Heart left ventricle (tissue), 16 donors: ENCODE data around the gene PAPOLG. TPM values are rescaled to one million over a fixed set of nuclear protein-coding genes. Genes with fewer than 3 reads are reported as not detected.
A peak's percentile ranks its signal among the peaks of the same experiment; 100 is the strongest.

Source experiments
- ATAC-seq, 4 donors: fragments of 200-7000 bp; cut with Tn5 transposase; one replicate each; pipeline ENCODE4 v1.9.1; 2020 to 2022; ENCODE audit warnings: moderate library complexity in 4 of 4, mild to moderate bottlenecking in 3 of 4, moderate number of reproducible peaks in 1 of 4
- DNase-seq, 5 donors: peaks; one replicate each; pipeline ENCODE4 v3.0.0-alpha.2; 2020
- H3K27ac ChIP-seq, 12 donors: fragments of 200-600 bp; sonication (generic) in 4 of 12; one replicate each; pipeline versions ENCODE4 v1.5.0 to v1.8.0; 2016 to 2022; ENCODE audit warnings: mild to moderate bottlenecking in 2 of 12
- H3K27me3 ChIP-seq, 9 donors: fragments of 200-600 bp; sonication (generic) in 2 of 9; one replicate each; pipeline versions ENCODE4 v1.5.1 to v1.8.0; 2016 to 2022; ENCODE audit warnings: mild to moderate bottlenecking in 3 of 9
- H3K36me3 ChIP-seq, 9 donors: fragments of 200-600 bp; sonication (generic) in 2 of 9; one replicate each; pipeline versions ENCODE4 v1.5.0 to v1.8.0; 2018 to 2022; ENCODE audit warnings: mild to moderate bottlenecking in 2 of 9
- H3K4me1 ChIP-seq, 12 donors: fragments of 200-600 bp; sonication (generic) in 4 of 12; one replicate each; pipeline versions ENCODE4 v1.5.0 to v1.8.0; 2016 to 2022; ENCODE audit warnings: mild to moderate bottlenecking in 3 of 12
- H3K4me3 ChIP-seq, 12 donors: fragments of 200-600 bp; sonication (generic) in 4 of 12; one replicate each; pipeline versions ENCODE4 v1.5.0 to v1.8.0; 2017 to 2022; ENCODE audit warnings: mild to moderate bottlenecking in 9 of 12, moderate library complexity in 4 of 12
- H3K9me3 ChIP-seq, 12 donors: fragments of 200-600 bp; sonication (generic) in 4 of 12; one replicate each; pipeline versions ENCODE4 v1.5.0 to v1.8.0; 2016 to 2022; ENCODE audit warnings: mild to moderate bottlenecking in 1 of 12
- CTCF ChIP-seq, 12 donors: fragments of 200-600 bp; sonication (generic) in 4 of 12; IDR thresholded peaks; one replicate each; pipeline versions ENCODE4 v1.5.0 to v1.8.0; 2018 to 2022; ENCODE audit warnings: antibody characterized with exemption in 12 of 12, mild to moderate bottlenecking in 5 of 12
- POLR2A ChIP-seq, 2 donors: fragments of 450-650 bp; IDR thresholded peaks; one replicate each; pipeline ENCODE4 v1.6.1; 2017; ENCODE audit warnings: antibody characterized with exemption in 2 of 2, mild to moderate bottlenecking in 2 of 2, moderate library complexity in 2 of 2
- WGBS, 4 donors: extraction: QIAGEN DNeasy Blood & Tissue Kit in 2 of 4; methylation state at CpG; one replicate each; pipeline versions ENCODE4 v1.1.5 to v1.1.7; 2013 to 2018; 5-methylcytosine and 5-hydroxymethylcytosine counted together
- intact Hi-C, 10 donors: fragments of 100-400 bp; cut with DNase I; formaldehyde crosslinking; loops; one replicate each; pipeline versions ENCODE4 v1.11.1 to v1.14.2; 2022
- polyA plus RNA-seq, 2 donors: library from polyadenylated mRNA; stranded (reverse); fragments of 200-250 nt; gene quantifications; one replicate each; pipeline ENCODE4 v1.2.3, GENCODE V29; 2013
- total RNA-seq, 9 donors: library from RNA; depleted of rRNA in 2 of 9; stranded (reverse); fragments of >200 nt in 2 of 9; fragmentation: NEBNext Ultra II Directional in 3 of 9; extraction: Animal tissue kit (Norgen Biotek cat#: 25700) in 3 of 9; gene quantifications; one replicate each; pipeline versions ENCODE4 v1.1.0 to v1.2.4, GENCODE V29; 2016 to 2023
- donor health status: ischemic (EF 13 %, LVEDD 7.1; RV severe dilation, severe dysfunction).
- donor health status: healthy with polysubstance abuse.
- donor health status: DM: no; HTN: yes; CAD: no.
- donor health status: DM: no; HTN: no; CAD: no.
- donor health status: ischemic (EF 25% LVEDD 6.9; RV normal size, moderate dysfunction).
- donor health status: ischemic (EF 25% LVEDD 5.7; RV mildly dilated, moderate dysfunction).
- donor health status: healthy.
- donor health status: DM: yes; HTN: yes; CAD: no.
- donor health status: ischemic (EF 35%, LVEDD 5.7; RV mildly dilated, moderate dysfunction).
- donor health status: nonischemic (EF 11% LVEDD 7.7; RV severe dilation, severe dysfunction).
- donor health status: DM: yes; HTN: yes; CAD: no.
- donor health status: PGD.
- donor health status: ischemic (EF 29% LVEDD 5.4; RV normal size, mild dysfunction).
- donor health status: nonischemic (EF 23%, LVEDD 6.1; RV moderate dilation, normal function).

The PAPOLG gene
- total and polyA plus RNA-seq, 11 donors, result 3.8 to 11.9 (median 9.5) TPM

- no peaks in the 10 kb centered on the region for H3K9me3 ChIP-seq
- peaks cover 0 to 100% (median 94%) of the 10 kb centered on the region in 9 donors for H3K36me3 ChIP-seq
- intact Hi-C loops, result no loop called here
- no peak overlapping the region for H3K4me3 ChIP-seq
- H3K27me3 ChIP-seq, result no peaks in the 10 kb centered on the region
- WGBS, 4 donors, result 93 to 99% (median 97%) methylated on average over 3 of the region's 3 CpGs
- DNase-seq (no peak), ATAC-seq (no peak)
- peaks cover 0 to 8% (median 0%) of the 10 kb centered on the region in 12 donors for H3K4me1 ChIP-seq
- H3K27ac ChIP-seq, result no peak overlapping the region
- TF ChIP-seq POLR2A (IDR thresholded peaks at IDR 0.05), result no peak
These were observed 10.2 kb downstream of the PAPOLG start for GRCh38 chr2:60766283-60766682.

DNA sequence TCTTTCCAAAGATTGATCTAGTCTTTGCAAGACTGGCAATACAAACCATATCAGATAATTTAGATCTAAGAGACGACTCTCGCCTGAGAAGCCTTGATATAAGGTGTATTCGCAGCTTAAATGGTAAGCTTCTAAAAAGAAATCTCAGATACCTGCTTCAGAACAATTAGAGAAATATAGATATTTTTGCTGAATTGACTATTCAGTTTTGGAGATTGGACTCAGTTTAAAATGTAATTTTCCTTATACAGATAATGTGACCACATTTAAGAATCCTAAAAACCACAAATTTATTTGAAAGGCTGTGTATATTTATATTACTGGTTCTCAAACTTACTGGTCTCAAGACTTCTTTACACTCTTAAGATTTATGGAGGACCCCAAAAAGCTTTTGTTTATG is 15.4 kb downstream of the PAPOLG start:
- H3K4me1 ChIP-seq, result no peaks in the 10 kb centered on the region
- ATAC-seq, result no peak
- intact Hi-C loops, result no loop called here
- no peaks in the 10 kb centered on the region for H3K9me3 ChIP-seq
- TF ChIP-seq CTCF (IDR thresholded peaks at IDR 0.05), result no peak
- TF ChIP-seq POLR2A (IDR thresholded peaks at IDR 0.05), result no peak
- H3K27ac ChIP-seq, result no peak overlapping the region
- no peak overlapping the region for H3K4me3 ChIP-seq
- DNase-seq, result no peak
- no peaks in the 10 kb centered on the region for H3K27me3 ChIP-seq
- H3K36me3 ChIP-seq, result peaks cover 0 to 100% (median 98%) of the 10 kb centered on the region in 9 donors
- 97 to 98% (median 98%) methylated on average over 3 of the region's 3 CpGs for WGBS, 4 donors

- H3K4me3 ChIP-seq, result no peak overlapping the region
- no peak for TF ChIP-seq POLR2A (IDR thresholded peaks at IDR 0.05)
- no peak for TF ChIP-seq CTCF (IDR thresholded peaks at IDR 0.05)
- DNase-seq, result no peak
- no peaks in the 10 kb centered on the region for H3K4me1 ChIP-seq
- intact Hi-C loops, result no loop called here
- no peaks in the 10 kb centered on the region for H3K9me3 ChIP-seq
- H3K27ac ChIP-seq, result no peak overlapping the region
- 91 to 96% (median 94%) methylated on average over 2 of the region's 2 CpGs for WGBS, 4 donors
- H3K27me3 ChIP-seq, result no peaks in the 10 kb centered on the region
- H3K36me3 ChIP-seq, result peaks cover 0 to 100% (median 99%) of the 10 kb centered on the region in 9 donors
- ATAC-seq, result no peak
These were observed 19.1 kb downstream of the PAPOLG start for GRCh38 chr2:60775048-60775639.

DNA sequence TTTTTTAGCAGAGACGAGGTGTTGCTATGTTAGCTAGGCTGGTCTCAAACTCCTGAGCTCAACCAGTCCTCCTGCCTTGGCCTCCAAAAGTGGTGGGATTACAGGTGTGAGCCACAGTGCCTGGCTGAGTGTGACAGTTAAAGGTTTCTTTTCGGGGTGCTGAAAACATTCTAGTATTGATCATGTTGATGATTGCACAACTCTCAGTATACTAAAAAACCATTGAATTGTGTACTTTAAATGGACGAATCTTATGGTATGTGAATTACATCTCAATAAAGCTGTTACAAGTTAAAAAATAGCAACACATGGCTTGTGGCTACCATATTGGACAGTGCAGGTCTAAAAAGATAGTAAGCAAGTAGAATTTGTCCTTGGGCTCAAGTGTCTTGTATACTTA is 22.3 kb downstream of the PAPOLG start:
- Histone ChIP-seq H3K27me3 (no peaks in the 10 kb centered on the region), H3K4me3 (no peak overlapping the region), H3K4me1 (peaks cover 0 to 6% (median 0%) of the 10 kb centered on the region in 12 donors), H3K27ac (no peak overlapping the region), H3K9me3 (no peaks in the 10 kb centered on the region), H3K36me3 (peaks cover 0 to 100% (median 99%) of the 10 kb centered on the region in 9 donors)
- TF ChIP-seq CTCF (IDR thresholded peaks at IDR 0.05) (no peak), POLR2A (IDR thresholded peaks at IDR 0.05) (no peak)
- 93 to 99% (median 96%) methylated on average over 3 of the region's 3 CpGs for WGBS, 4 donors
- DNase-seq (no peak), ATAC-seq (no peak)
- intact Hi-C loops, result no loop called here

DNA sequence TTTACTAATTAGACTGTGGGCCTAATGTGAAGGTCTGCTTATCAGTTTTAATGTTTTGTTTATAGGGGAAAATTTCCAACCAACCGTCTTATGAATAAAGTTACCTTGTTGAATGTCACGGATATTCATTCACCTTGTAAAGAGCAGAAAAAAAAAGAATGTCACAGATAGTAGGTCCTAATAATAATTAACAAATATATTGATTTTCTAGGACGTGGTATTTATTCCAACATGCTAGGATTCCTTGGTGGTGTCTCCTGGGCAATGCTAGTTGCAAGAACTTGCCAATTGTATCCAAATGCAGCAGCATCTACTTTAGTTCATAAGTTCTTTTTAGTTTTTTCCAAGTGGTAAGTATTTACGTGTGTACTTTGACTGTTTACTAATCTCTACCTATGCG is 23.4 kb downstream of the PAPOLG start:
- intact Hi-C loops, result no loop called here
- Histone ChIP-seq H3K4me3 (no peak overlapping the region), H3K27me3 (no peaks in the 10 kb centered on the region), H3K9me3 (no peaks in the 10 kb centered on the region), H3K4me1 (peaks cover 0 to 6% (median 0%) of the 10 kb centered on the region in 12 donors), H3K36me3 (peaks cover 0 to 100% (median 100%) of the 10 kb centered on the region in 9 donors), H3K27ac (peak overlapping the region in 1 of 12 donors; percentile 84)
- no peak for DNase-seq
- WGBS, 4 donors, result 91 to 95% (median 95%) methylated on average over 5 of the region's 5 CpGs
- no peak for ATAC-seq
- TF ChIP-seq POLR2A (IDR thresholded peaks at IDR 0.05) (no peak), CTCF (IDR thresholded peaks at IDR 0.05) (no peak)
